OCI-LY1 (cell line): ENCODE measurements around the gene MSH6.

Experiments used
- H2AFZ ChIP-seq: fragments of 200-600 bp; sonication (generic), shearing (Covaris generic); 2 replicates; pipeline ENCODE4 v1.6.0; 2014; ENCODE audit warnings: antibody characterized with exemption, mild to moderate bottlenecking, low read length
- H3F3A ChIP-seq: fragments of 200-600 bp; sonication (generic), shearing (Covaris generic); 2 replicates; pipeline ENCODE4 v1.6.0; 2014; ENCODE audit warnings: mild to moderate bottlenecking, antibody characterized with exemption, low read length, moderate library complexity; ENCODE audit not compliant: insufficient read depth
- H3K27ac ChIP-seq: fragments of 200-600 bp; sonication (generic); 2 replicates; pipeline ENCODE4 v1.5.1; 2014; ENCODE audit warnings: low read length, mixed run types, mild to moderate bottlenecking, low read depth; ENCODE audit not compliant: poor library complexity, severe bottlenecking
- H3K27me3 ChIP-seq: fragments of 200-600 bp; sonication (generic); 2 replicates; pipeline ENCODE4 v1.6.0; 2014; ENCODE audit warnings: antibody characterized with exemption, mild to moderate bottlenecking, low read length, moderate library complexity; ENCODE audit not compliant: insufficient read depth
- H3K36me3 ChIP-seq: fragments of 200-600 bp; sonication (generic); 2 replicates; pipeline ENCODE4 v1.6.1; 2014; ENCODE audit warnings: mild to moderate bottlenecking, antibody characterized with exemption, low read length, moderate library complexity, mixed read lengths; ENCODE audit not compliant: insufficient read depth
- H3K4me1 ChIP-seq: fragments of 200-600 bp; sonication (generic); 2 replicates; pipeline ENCODE4 v1.5.1; 2014; ENCODE audit warnings: mild to moderate bottlenecking, low read length, moderate library complexity; ENCODE audit not compliant: insufficient read depth, severe bottlenecking
- H3K4me2 ChIP-seq: fragments of 200-600 bp; sonication (generic), shearing (Covaris generic); 2 replicates; pipeline ENCODE4 v1.6.1; 2014; ENCODE audit warnings: low read length
- H3K4me3 ChIP-seq: fragments of 200-600 bp; sonication (generic); 2 replicates; pipeline ENCODE4 v1.5.1; 2014; ENCODE audit warnings: low read length, low read depth, mild to moderate bottlenecking, mixed read lengths; ENCODE audit not compliant: poor library complexity, severe bottlenecking
- H3K79me2 ChIP-seq: fragments of 200-600 bp; shearing (Covaris generic); 2 replicates; pipeline ENCODE4 v1.6.1; 2016; ENCODE audit warnings: mixed run types, low read length, mixed read lengths; ENCODE audit not compliant: insufficient read depth
- H3K9ac ChIP-seq: fragments of 200-600 bp; sonication (generic), shearing (Covaris generic); 2 replicates; pipeline ENCODE4 v1.6.1; 2014; ENCODE audit warnings: mild to moderate bottlenecking, low read length, mixed read lengths
- H3K9me2 ChIP-seq: fragments of 200-600 bp; sonication (generic), shearing (Covaris generic); 2 replicates; pipeline ENCODE4 v1.6.1; 2014; ENCODE audit warnings: low read depth, mild to moderate bottlenecking, low read length, mixed read lengths
- H3K9me3 ChIP-seq: fragments of 200-600 bp; shearing (Covaris generic); 2 replicates; pipeline ENCODE4 v1.6.1; 2014; ENCODE audit warnings: low read length, mixed read lengths
- H4K20me1 ChIP-seq: fragments of 200-600 bp; sonication (generic), shearing (Covaris generic); 2 replicates; pipeline ENCODE4 v1.6.0; 2016; ENCODE audit warnings: mild to moderate bottlenecking, low read length; ENCODE audit not compliant: insufficient read depth
- EZH2 ChIP-seq: fragments of 200-600 bp; sonication (generic), shearing (Covaris generic); IDR thresholded peaks from 2 replicates; pipeline ENCODE4 v1.8.0; 2017; ENCODE audit warnings: borderline replicate concordance, mixed run types, mild to moderate bottlenecking, antibody characterized with exemption, low read length, moderate library complexity, mixed read lengths
- TF ChIP-seq, protein P1 (sequence below): fragments of 200-600 bp; sonication (generic), shearing (Covaris generic); IDR thresholded peaks from 2 replicates; pipeline ENCODE4 v1.5.1; 2017; ENCODE audit warnings: mild to moderate bottlenecking, antibody characterized with exemption, low read length, moderate library complexity, mixed read lengths

Gene MSH6

DNA sequence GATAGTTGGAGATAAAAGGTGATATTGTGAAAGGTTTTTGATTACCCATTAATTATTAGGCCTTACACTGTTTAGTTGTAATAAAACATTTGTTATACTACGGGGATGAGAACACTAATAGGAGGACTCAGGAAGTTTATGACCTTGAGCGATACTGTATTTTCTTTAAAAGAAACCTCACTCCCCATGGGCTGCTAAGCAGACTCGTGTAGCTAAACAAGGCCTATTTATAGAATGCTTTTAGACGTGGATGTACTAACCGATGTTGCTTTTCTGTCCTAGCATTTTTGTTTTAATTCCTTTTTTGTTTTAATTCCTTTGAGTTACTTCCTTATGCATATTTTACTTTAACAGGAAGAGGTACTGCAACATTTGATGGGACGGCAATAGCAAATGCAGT is 22.9 kb downstream of the MSH6 start:
- H3K9me2 ChIP-seq, result no peaks in the 10 kb centered on the region
- H3K9ac ChIP-seq, result no peak overlapping the region
- peaks cover 13% of the 10 kb centered on the region for H3F3A ChIP-seq
- H3K27ac ChIP-seq, result no peak overlapping the region
- H3K4me2 ChIP-seq, result no peak overlapping the region
- H3K36me3 ChIP-seq, result peaks cover 99% of the 10 kb centered on the region
- no peaks in the 10 kb centered on the region for H3K27me3 ChIP-seq
- H2AFZ ChIP-seq, result no peak overlapping the region
- H4K20me1 ChIP-seq, result no peaks in the 10 kb centered on the region
- H3K4me3 ChIP-seq, result no peak overlapping the region
- TF ChIP-seq, protein P1, sequence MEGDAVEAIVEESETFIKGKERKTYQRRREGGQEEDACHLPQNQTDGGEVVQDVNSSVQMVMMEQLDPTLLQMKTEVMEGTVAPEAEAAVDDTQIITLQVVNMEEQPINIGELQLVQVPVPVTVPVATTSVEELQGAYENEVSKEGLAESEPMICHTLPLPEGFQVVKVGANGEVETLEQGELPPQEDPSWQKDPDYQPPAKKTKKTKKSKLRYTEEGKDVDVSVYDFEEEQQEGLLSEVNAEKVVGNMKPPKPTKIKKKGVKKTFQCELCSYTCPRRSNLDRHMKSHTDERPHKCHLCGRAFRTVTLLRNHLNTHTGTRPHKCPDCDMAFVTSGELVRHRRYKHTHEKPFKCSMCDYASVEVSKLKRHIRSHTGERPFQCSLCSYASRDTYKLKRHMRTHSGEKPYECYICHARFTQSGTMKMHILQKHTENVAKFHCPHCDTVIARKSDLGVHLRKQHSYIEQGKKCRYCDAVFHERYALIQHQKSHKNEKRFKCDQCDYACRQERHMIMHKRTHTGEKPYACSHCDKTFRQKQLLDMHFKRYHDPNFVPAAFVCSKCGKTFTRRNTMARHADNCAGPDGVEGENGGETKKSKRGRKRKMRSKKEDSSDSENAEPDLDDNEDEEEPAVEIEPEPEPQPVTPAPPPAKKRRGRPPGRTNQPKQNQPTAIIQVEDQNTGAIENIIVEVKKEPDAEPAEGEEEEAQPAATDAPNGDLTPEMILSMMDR, result no peak
- no peak for TF ChIP-seq EZH2
- H3K9me3 ChIP-seq, result peaks cover 4% of the 10 kb centered on the region; the same call in 1 of the 2 replicates
- H3K79me2 ChIP-seq, result 0 out of 2 replicates have a peak, but pooled peaks cover under 1% of the 10 kb centered on the region
- H3K4me1 ChIP-seq, result no peaks in the 10 kb centered on the region

DNA sequence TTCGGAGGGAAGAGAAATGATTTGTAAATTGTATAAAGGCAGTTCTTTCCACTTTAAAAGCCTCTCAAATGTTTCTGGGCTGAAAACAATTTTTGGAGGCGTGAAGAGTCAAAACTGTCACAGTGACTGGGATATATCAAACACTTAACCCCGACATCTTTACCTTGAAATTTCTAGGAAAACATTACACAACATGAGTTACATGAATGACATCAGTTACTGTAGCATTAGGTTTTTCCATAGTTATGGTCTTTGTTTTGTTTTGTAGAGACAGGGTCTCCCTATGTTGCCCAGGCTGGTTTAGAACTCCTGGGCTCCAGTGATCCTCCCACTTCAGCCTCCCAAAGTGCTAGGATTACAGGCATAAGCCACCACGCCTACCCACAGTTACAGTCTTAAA is 25.7 kb downstream of the MSH6 start:
- Histone ChIP-seq H3K27me3 (no peaks in the 10 kb centered on the region), H3K4me2 (no peak overlapping the region), H3K27ac (no peak overlapping the region), H3K36me3 (peaks cover 94% of the 10 kb centered on the region), H2AFZ (no peak overlapping the region), H3K9ac (no peak overlapping the region), H4K20me1 (no peaks in the 10 kb centered on the region), H3K9me3 (peaks cover under 1% of the 10 kb centered on the region; the same call in 1 of the 2 replicates), H3K4me1 (no peaks in the 10 kb centered on the region), H3K4me3 (no peak overlapping the region), H3K9me2 (no peaks in the 10 kb centered on the region), H3F3A (peaks cover 13% of the 10 kb centered on the region), H3K79me2 (no peaks in the 10 kb centered on the region)
- no peak for TF ChIP-seq EZH2
- TF ChIP-seq, protein P1, result no peak

DNA sequence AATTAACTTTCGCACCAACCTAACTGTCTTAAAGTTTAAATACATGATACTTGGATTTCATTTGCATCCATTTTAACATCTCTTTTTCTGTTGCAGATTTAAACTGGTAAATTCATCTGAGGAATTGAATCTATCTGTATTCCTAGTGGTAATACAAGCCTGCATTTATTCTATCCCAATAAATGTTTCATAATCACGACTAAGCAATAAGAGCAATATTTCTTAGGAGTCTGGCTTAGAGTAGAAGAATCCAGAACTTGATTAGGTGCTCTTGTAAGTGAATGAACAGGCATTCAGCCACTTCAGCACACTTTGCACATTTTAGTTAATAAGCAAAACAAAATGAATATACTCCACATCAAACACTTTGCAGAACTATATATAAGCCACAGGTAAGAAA is 27.0 kb downstream of the MSH6 start:
- Histone ChIP-seq H2AFZ (no peak overlapping the region), H3F3A (peaks cover 13% of the 10 kb centered on the region), H3K9ac (no peak overlapping the region), H4K20me1 (no peaks in the 10 kb centered on the region), H3K4me1 (no peaks in the 10 kb centered on the region), H3K4me2 (no peak overlapping the region), H3K9me2 (no peaks in the 10 kb centered on the region), H3K27ac (no peak overlapping the region), H3K79me2 (no peaks in the 10 kb centered on the region), H3K9me3 (no peaks in the 10 kb centered on the region), H3K27me3 (no peaks in the 10 kb centered on the region), H3K4me3 (no peak overlapping the region), H3K36me3 (peaks cover 90% of the 10 kb centered on the region)
- TF ChIP-seq EZH2, result no peak
- TF ChIP-seq, protein P1, result no peak
